Measurements from ENCODE around the gene TMEM50B.

The TMEM50B gene

DNA sequence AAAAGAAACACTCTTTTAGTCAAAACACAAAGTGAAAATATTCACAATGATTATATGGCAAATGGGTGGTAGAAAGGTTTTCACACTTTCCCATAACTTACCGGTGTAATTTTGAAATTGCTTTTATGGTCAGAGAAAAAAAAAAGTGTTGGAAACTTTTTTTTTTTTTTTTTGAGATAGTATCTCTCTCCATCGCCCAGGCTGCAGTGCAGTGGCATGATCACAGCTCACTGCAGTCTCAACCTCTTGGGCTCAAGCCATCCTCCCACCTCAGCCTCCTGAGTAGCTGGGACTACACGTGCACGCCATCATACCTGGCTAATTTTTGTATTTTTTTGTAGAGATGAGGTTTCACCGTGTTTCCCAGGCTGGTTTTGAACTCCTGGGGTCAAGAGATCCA is 73.3 kb downstream of the TMEM50B start:
- TF ChIP-seq CEBPB (IDR thresholded peaks at IDR 0.05) (no peak), YY1 (IDR thresholded peaks at IDR 0.05; ENCODE audit: low read depth) (no peak), EP300 (IDR thresholded peaks at IDR 0.05; ENCODE audit: borderline replicate concordance) (no peak), TCF12 (IDR thresholded peaks at IDR 0.05; ENCODE audit: low read depth) (no peak), EGR1 (IDR thresholded peaks at IDR 0.05) (no peak), TEAD4 (IDR thresholded peaks at IDR 0.05) (no peak), FOXM1 (IDR thresholded peaks at IDR 0.05; ENCODE audit: borderline replicate concordance, low read depth) (no peak)
- TF ChIP-seq, protein P1, sequence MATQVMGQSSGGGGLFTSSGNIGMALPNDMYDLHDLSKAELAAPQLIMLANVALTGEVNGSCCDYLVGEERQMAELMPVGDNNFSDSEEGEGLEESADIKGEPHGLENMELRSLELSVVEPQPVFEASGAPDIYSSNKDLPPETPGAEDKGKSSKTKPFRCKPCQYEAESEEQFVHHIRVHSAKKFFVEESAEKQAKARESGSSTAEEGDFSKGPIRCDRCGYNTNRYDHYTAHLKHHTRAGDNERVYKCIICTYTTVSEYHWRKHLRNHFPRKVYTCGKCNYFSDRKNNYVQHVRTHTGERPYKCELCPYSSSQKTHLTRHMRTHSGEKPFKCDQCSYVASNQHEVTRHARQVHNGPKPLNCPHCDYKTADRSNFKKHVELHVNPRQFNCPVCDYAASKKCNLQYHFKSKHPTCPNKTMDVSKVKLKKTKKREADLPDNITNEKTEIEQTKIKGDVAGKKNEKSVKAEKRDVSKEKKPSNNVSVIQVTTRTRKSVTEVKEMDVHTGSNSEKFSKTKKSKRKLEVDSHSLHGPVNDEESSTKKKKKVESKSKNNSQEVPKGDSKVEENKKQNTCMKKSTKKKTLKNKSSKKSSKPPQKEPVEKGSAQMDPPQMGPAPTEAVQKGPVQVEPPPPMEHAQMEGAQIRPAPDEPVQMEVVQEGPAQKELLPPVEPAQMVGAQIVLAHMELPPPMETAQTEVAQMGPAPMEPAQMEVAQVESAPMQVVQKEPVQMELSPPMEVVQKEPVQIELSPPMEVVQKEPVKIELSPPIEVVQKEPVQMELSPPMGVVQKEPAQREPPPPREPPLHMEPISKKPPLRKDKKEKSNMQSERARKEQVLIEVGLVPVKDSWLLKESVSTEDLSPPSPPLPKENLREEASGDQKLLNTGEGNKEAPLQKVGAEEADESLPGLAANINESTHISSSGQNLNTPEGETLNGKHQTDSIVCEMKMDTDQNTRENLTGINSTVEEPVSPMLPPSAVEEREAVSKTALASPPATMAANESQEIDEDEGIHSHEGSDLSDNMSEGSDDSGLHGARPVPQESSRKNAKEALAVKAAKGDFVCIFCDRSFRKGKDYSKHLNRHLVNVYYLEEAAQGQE (IDR thresholded peaks at IDR 0.05; ENCODE audit: low read depth) = no peak
- TF ChIP-seq, protein P2, sequence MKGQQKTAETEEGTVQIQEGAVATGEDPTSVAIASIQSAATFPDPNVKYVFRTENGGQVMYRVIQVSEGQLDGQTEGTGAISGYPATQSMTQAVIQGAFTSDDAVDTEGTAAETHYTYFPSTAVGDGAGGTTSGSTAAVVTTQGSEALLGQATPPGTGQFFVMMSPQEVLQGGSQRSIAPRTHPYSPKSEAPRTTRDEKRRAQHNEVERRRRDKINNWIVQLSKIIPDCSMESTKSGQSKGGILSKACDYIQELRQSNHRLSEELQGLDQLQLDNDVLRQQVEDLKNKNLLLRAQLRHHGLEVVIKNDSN (IDR thresholded peaks at IDR 0.05) = no peak

DNA sequence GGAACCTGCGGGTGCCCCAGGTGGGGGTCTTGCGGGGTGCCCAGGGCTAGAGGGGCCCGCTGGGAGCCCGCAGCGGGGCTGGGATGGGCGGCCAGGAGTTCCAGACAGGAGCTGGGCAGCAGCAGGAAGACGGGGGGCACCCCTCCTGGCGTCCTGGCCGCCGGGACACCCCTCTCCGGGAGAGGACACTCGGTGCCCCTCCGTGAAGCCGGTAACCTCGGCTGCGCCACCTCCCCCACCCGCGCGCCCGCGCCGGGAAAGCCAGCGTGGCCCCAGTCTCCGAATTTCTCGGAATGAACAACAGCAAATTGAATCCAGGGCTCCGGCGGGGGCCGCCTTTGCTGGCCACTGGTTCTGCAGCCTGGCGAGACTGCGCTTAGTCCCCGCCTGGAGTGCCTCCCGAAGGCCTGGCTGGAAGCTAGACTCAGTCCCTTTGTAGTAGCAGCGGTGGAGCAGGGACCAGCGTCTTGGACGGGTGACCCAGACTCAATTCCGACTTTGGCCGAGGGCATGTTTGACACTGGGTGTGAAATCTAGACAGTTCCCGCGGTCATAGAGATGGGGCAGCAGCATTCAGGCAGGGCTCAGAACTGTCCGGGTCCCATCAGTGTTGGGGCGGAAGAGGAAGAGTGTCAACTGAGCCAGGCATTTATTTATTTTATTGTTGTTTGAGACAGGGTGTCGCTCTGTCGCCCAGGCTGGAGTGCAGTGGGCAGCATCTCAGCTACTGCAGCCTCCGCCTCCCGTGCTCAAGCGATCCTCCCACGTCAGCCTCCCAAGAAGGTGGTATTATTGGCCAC is 75.8 kb downstream of the TMEM50B start:
- TF ChIP-seq ZBTB7A (IDR thresholded peaks at IDR 0.05; ENCODE audit: low read depth) (no peak), EGR1 (IDR thresholded peaks at IDR 0.05) (no peak)
- TF ChIP-seq, protein P3, sequence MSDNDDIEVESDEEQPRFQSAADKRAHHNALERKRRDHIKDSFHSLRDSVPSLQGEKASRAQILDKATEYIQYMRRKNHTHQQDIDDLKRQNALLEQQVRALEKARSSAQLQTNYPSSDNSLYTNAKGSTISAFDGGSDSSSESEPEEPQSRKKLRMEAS (IDR thresholded peaks at IDR 0.05) = 0 out of 2 replicates have a peak, but pooled peaks have one; percentile 47

DNA sequence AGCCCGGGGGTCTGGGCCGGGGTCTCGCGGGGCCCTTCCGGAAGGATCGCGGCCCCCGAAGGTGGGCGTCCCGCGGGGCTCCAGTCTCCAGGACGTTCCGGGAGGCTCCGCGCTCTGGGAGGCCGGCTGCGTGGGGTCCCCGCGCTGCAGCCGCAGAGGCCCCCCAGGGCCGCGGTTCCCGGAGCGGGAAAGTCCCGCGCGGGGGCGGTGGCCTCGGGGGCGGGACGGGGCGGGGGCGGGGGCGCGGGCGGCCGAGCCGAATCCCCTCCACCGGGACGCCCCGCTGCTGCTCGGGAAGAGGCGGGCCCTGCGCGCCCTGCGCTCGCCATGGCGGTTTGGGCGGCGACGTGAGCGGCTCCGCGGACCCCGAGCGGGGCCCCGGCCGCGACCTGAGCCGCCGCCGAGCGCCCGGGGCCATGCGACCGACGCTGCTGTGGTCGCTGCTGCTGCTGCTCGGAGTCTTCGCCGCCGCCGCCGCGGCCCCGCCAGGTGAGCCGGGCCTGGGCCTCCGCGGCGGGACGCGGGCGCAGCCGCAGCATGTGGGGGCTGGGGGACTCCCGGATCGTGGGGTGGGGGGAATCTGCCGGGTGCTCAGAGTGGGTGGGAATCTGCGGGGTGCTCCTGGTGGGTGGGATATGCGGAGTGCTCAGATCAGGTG is 76.5 kb downstream of the TMEM50B start, which contains the start of gene IFNGR2:
IFNGR2 (plus strand) TSS at position 286 of the 658 bp plus-strand sequence; CDS start at position 417, 131 bp downstream.
- TF ChIP-seq, protein P1 (IDR thresholded peaks at IDR 0.05; ENCODE audit: low read depth) = no peak
- TF ChIP-seq ZBTB7A (IDR thresholded peaks at IDR 0.05; ENCODE audit: low read depth) (peak; percentile 85), YY1 (IDR thresholded peaks at IDR 0.05; ENCODE audit: low read depth) (0 out of 2 replicates have a peak, but pooled peaks have one; percentile 56), TAF1 (IDR thresholded peaks at IDR 0.05; ENCODE audit: low read depth) (no peak; the same call in 1 of the 2 replicates), CEBPB (IDR thresholded peaks at IDR 0.05) (no peak), NFIC (IDR thresholded peaks at IDR 0.05) (no peak), EGR1 (IDR thresholded peaks at IDR 0.05) (0 out of 2 replicates have a peak, but pooled peaks have one; percentile 18), EP300 (IDR thresholded peaks at IDR 0.05; ENCODE audit: borderline replicate concordance) (no peak)

DNA sequence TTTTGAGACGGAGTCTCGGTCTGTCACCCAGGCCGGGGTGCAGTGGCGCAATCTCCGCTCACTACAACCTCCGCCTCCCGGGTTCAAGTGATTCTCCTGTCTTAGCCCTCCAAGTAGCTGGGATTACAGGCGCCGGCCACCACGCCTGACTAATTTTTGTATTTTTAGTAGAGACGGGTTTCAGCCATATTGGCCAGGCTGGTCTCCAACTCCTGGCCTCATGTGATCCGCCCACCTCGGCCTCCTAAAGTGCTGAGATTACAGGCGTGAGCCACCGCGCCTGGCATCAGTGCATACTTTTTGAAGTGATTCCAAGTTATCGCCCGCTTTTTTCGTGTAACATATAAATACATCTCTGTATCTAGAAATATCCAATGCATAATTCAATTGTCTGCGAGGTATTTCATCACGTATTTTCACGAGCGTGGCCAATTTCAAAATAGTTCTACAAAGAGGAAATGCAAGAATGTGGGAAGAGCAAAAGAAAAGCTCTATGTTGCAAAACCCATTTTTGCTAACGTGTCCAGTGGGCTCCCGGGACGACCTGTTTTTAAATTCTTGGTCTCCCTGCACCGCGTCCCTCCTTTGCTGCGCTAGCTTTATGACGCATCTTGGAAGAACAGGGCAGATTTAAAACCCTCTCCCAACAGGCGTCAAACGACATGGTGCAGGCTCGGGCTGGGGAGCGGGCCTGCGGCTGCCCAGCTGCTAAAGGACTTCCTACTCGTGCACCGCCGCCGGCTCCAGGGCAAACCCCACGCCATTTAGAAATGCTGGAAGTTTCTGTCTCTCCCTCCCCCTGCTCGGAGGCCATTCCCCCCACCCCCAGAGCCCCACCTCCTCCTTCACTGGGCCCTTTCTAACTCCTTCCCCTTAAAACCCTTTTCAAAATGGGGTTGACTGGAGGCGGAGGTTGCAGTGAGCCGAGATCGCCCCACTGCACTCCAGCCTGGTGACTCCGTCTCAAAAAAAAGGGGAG is 77.5 kb downstream of the TMEM50B start:
- no peak for TF ChIP-seq EGR1 (IDR thresholded peaks at IDR 0.05)
- TF ChIP-seq, protein P2 (IDR thresholded peaks at IDR 0.05) = no peak
- TF ChIP-seq CEBPB (IDR thresholded peaks at IDR 0.05) = no peak
- TF ChIP-seq CREB1 (IDR thresholded peaks at IDR 0.05; ENCODE audit: low read depth) = no peak
- no peak for TF ChIP-seq ZBTB7A (IDR thresholded peaks at IDR 0.05; ENCODE audit: low read depth)
- TF ChIP-seq EP300 (IDR thresholded peaks at IDR 0.05; ENCODE audit: borderline replicate concordance) = no peak
- TF ChIP-seq TEAD4 (IDR thresholded peaks at IDR 0.05) = no peak
- no peak for TF ChIP-seq TCF12 (IDR thresholded peaks at IDR 0.05; ENCODE audit: low read depth)
- TF ChIP-seq TAF1 (IDR thresholded peaks at IDR 0.05; ENCODE audit: low read depth) = no peak
- no peak for TF ChIP-seq NFIC (IDR thresholded peaks at IDR 0.05)
- no peak for TF ChIP-seq RAD21 (IDR thresholded peaks at IDR 0.05; ENCODE audit: low read depth)
- TF ChIP-seq YY1 (IDR thresholded peaks at IDR 0.05; ENCODE audit: low read depth) = no peak
- TF ChIP-seq, protein P3 (IDR thresholded peaks at IDR 0.05) = no peak
- TF ChIP-seq FOXM1 (IDR thresholded peaks at IDR 0.05; ENCODE audit: borderline replicate concordance, low read depth) = no peak
- TF ChIP-seq, protein P1 (IDR thresholded peaks at IDR 0.05; ENCODE audit: low read depth) = no peak

Measured in Ishikawa (cell line).